ENCODE results near the gene UBE4A.

UBE4A gene

GRCh38 chr11:118442301-118442700 lies 82.9 kb downstream of the UBE4A start:
- no peak for DNase-seq

- no peak for DNase-seq
These were observed 83.6 kb downstream of the UBE4A start for GRCh38 chr11:118442908-118443589.

GRCh38 chr11:118443590-118444218 lies 84.3 kb downstream of the UBE4A start:
- DNase-seq = no peak

GRCh38 chr11:118447423-118447822 lies 88.0 kb downstream of the UBE4A start:
- DNase-seq = no peak

- DNase-seq = no peak
These were observed 88.9 kb downstream of the UBE4A start for GRCh38 chr11:118448294-118448693.
